Activated T-cell treated with anti-CD3 and anti-CD28 coated beads, Interleukin-2, amount 50 U/mL, for 24 hours (primary cell): ENCODE data around the gene MAP3K5.
"Not testable (repeated sequence)": the region's sequence is repeated elsewhere in the genome, so short reads cannot be mapped to it uniquely, and the experiment has no call there.

ENCODE experiments used
- DNase-seq: peaks from one replicate; pipeline ENCODE4 v3.0.0-alpha.2; 2020
- H3K27ac Mint-ChIP-seq: 2 replicates; pipeline ENCODE4 v1.8.0; 2020; ENCODE audit warnings: mild to moderate bottlenecking, mixed read lengths
- H3K27me3 Mint-ChIP-seq: 2 replicates; pipeline ENCODE4 v1.8.0; 2020; ENCODE audit warnings: mixed read lengths
- H3K36me3 Mint-ChIP-seq: 2 replicates; pipeline ENCODE4 v1.8.0; 2020; ENCODE audit warnings: low read depth, mixed read lengths
- H3K4me1 Mint-ChIP-seq: 2 replicates; pipeline ENCODE4 v1.8.0; 2020; ENCODE audit warnings: low read depth, mixed read lengths
- H3K4me3 Mint-ChIP-seq: 2 replicates; pipeline ENCODE4 v1.8.0; 2020; ENCODE audit warnings: mild to moderate bottlenecking, moderate library complexity, mixed read lengths
- H3K9me3 Mint-ChIP-seq: 2 replicates; pipeline ENCODE4 v1.8.0; 2020; ENCODE audit warnings: mixed read lengths

Gene MAP3K5

GRCh38 chr6:136771306-136771705 lies 21.0 kb downstream of the MAP3K5 start:
- Mint-ChIP-seq H3K27ac (no peak overlapping the region), H3K4me1 (peaks cover 65% of the 10 kb centered on the region), H3K4me3 (no peak overlapping the region), H3K36me3 (no peaks in the 10 kb centered on the region), H3K9me3 (peaks cover 3% of the 10 kb centered on the region), H3K27me3 (no peaks in the 10 kb centered on the region)
- DNase-seq = no peak

- H3K27ac Mint-ChIP-seq = no peak overlapping the region
These were observed 22.5 kb downstream of the MAP3K5 start for GRCh38 chr6:136769759-136770158.

GRCh38 chr6:136769124-136769523 lies 23.2 kb downstream of the MAP3K5 start:
- Mint-ChIP-seq H3K4me1 (peaks cover 67% of the 10 kb centered on the region), H3K27me3 (no peaks in the 10 kb centered on the region), H3K27ac (no peak overlapping the region), H3K4me3 (no peak overlapping the region), H3K9me3 (peaks cover 3% of the 10 kb centered on the region), H3K36me3 (no peaks in the 10 kb centered on the region)
- no peak for DNase-seq

More at GRCh38 chr6:136769759-136770158, 22.5 kb downstream of the MAP3K5 start:
- H3K36me3 Mint-ChIP-seq = no peaks in the 10 kb centered on the region
- DNase-seq = no peak
- H3K9me3 Mint-ChIP-seq = peaks cover 3% of the 10 kb centered on the region
- H3K27me3 Mint-ChIP-seq = no peaks in the 10 kb centered on the region
- peaks cover 67% of the 10 kb centered on the region for H3K4me1 Mint-ChIP-seq
- H3K4me3 Mint-ChIP-seq = no peak overlapping the region

- Mint-ChIP-seq H3K4me1 (peaks cover 69% of the 10 kb centered on the region), H3K27ac (peak overlapping the region; percentile 28), H3K36me3 (no peaks in the 10 kb centered on the region), H3K9me3 (peaks cover 3% of the 10 kb centered on the region), H3K4me3 (no peak overlapping the region), H3K27me3 (no peaks in the 10 kb centered on the region)
- DNase-seq = no peak
These were observed 24.5 kb downstream of the MAP3K5 start for GRCh38 chr6:136767570-136768309.

GRCh38 chr6:136767103-136767502 lies 25.2 kb downstream of the MAP3K5 start:
- H3K27ac Mint-ChIP-seq = peak overlapping the region; percentile 28
- no peak for DNase-seq
- H3K4me3 Mint-ChIP-seq = no peak overlapping the region
- H3K27me3 Mint-ChIP-seq = no peaks in the 10 kb centered on the region
- peaks cover 69% of the 10 kb centered on the region for H3K4me1 Mint-ChIP-seq
- peaks cover 3% of the 10 kb centered on the region for H3K9me3 Mint-ChIP-seq
- H3K36me3 Mint-ChIP-seq = no peaks in the 10 kb centered on the region

- no peaks in the 10 kb centered on the region for H3K36me3 Mint-ChIP-seq
- peaks cover 73% of the 10 kb centered on the region for H3K4me1 Mint-ChIP-seq
- H3K27me3 Mint-ChIP-seq = no peaks in the 10 kb centered on the region
- peaks cover 3% of the 10 kb centered on the region for H3K9me3 Mint-ChIP-seq
- H3K4me3 Mint-ChIP-seq = no peak overlapping the region
- no peak for DNase-seq
- H3K27ac Mint-ChIP-seq = peak overlapping the region; percentile 40
These were observed 26.0 kb downstream of the MAP3K5 start for GRCh38 chr6:136766274-136766673.

- DNase-seq = no peak
- H3K27ac Mint-ChIP-seq = peak overlapping the region; percentile 69
- peaks cover 76% of the 10 kb centered on the region for H3K4me1 Mint-ChIP-seq
- no peak overlapping the region for H3K4me3 Mint-ChIP-seq
- no peaks in the 10 kb centered on the region for H3K36me3 Mint-ChIP-seq
- no peaks in the 10 kb centered on the region for H3K27me3 Mint-ChIP-seq
- peaks cover 3% of the 10 kb centered on the region for H3K9me3 Mint-ChIP-seq
These were observed 27.7 kb downstream of the MAP3K5 start for GRCh38 chr6:136764517-136764993.

- H3K4me3 Mint-ChIP-seq = no peak overlapping the region
- no peaks in the 10 kb centered on the region for H3K36me3 Mint-ChIP-seq
- peaks cover 74% of the 10 kb centered on the region for H3K4me1 Mint-ChIP-seq
- no peak for DNase-seq
- H3K27me3 Mint-ChIP-seq = no peaks in the 10 kb centered on the region
- H3K27ac Mint-ChIP-seq = peak overlapping the region; percentile 68
- peaks cover 3% of the 10 kb centered on the region for H3K9me3 Mint-ChIP-seq
These were observed 28.4 kb downstream of the MAP3K5 start for GRCh38 chr6:136763716-136764516.

GRCh38 chr6:136763255-136763654 lies 29.0 kb downstream of the MAP3K5 start:
- Mint-ChIP-seq H3K36me3 (no peaks in the 10 kb centered on the region), H3K27ac (no peak overlapping the region), H3K9me3 (peaks cover 3% of the 10 kb centered on the region), H3K27me3 (no peaks in the 10 kb centered on the region), H3K4me1 (peaks cover 74% of the 10 kb centered on the region), H3K4me3 (no peak overlapping the region)
- no peak for DNase-seq

- Mint-ChIP-seq H3K27ac (peak overlapping the region; percentile 73), H3K9me3 (no peaks in the 10 kb centered on the region), H3K27me3 (no peaks in the 10 kb centered on the region), H3K36me3 (no peaks in the 10 kb centered on the region), H3K4me1 (peaks cover 65% of the 10 kb centered on the region), H3K4me3 (no peak overlapping the region)
- DNase-seq = no peak
These were observed 30.0 kb downstream of the MAP3K5 start for GRCh38 chr6:136762022-136762975.

GRCh38 chr6:136761227-136761922 lies 30.9 kb downstream of the MAP3K5 start:
- no peak for DNase-seq
- Mint-ChIP-seq H3K27me3 (no peaks in the 10 kb centered on the region), H3K36me3 (no peaks in the 10 kb centered on the region), H3K9me3 (no peaks in the 10 kb centered on the region), H3K27ac (peak overlapping the region; percentile 73), H3K4me1 (peaks cover 68% of the 10 kb centered on the region), H3K4me3 (peak overlapping the region; percentile 23)

GRCh38 chr6:136760781-136761180 lies 31.5 kb downstream of the MAP3K5 start:
- DNase-seq, H3K9me3 Mint-ChIP-seq, H3K27me3 Mint-ChIP-seq, H3K36me3 Mint-ChIP-seq: not testable (repeated sequence)
- Mint-ChIP-seq H3K4me3 (peak overlapping the region; percentile 23), H3K27ac (peak overlapping the region; percentile 73), H3K4me1 (peaks cover 66% of the 10 kb centered on the region)

- no peak overlapping the region for H3K4me3 Mint-ChIP-seq
- no peaks in the 10 kb centered on the region for H3K9me3 Mint-ChIP-seq
- H3K27ac Mint-ChIP-seq = no peak overlapping the region
- peaks cover 65% of the 10 kb centered on the region for H3K4me1 Mint-ChIP-seq
- H3K36me3 Mint-ChIP-seq = no peaks in the 10 kb centered on the region
- DNase-seq = no peak
- no peaks in the 10 kb centered on the region for H3K27me3 Mint-ChIP-seq
These were observed 35.1 kb downstream of the MAP3K5 start for GRCh38 chr6:136757150-136757549.

GRCh38 chr6:136754820-136755219 lies 37.5 kb downstream of the MAP3K5 start:
- Mint-ChIP-seq H3K27ac (no peak overlapping the region), H3K4me1 (peaks cover 70% of the 10 kb centered on the region), H3K36me3 (no peaks in the 10 kb centered on the region), H3K27me3 (no peaks in the 10 kb centered on the region), H3K4me3 (no peak overlapping the region), H3K9me3 (no peaks in the 10 kb centered on the region)
- DNase-seq = no peak
